GM21619 (cell line): ENCODE results near the gene CYP2J2.
"Not testable (repeated sequence)": the region's sequence is repeated elsewhere in the genome, so short reads cannot be mapped to it uniquely, and the experiment has no call there.

Source experiments
- ATAC-seq: cut with Tn5 transposase; IDR thresholded peaks from one replicate; pipeline ENCODE4 v1.9.1; 2021; ENCODE audit not compliant: unreplicated experiment

CYP2J2 gene, protein sequence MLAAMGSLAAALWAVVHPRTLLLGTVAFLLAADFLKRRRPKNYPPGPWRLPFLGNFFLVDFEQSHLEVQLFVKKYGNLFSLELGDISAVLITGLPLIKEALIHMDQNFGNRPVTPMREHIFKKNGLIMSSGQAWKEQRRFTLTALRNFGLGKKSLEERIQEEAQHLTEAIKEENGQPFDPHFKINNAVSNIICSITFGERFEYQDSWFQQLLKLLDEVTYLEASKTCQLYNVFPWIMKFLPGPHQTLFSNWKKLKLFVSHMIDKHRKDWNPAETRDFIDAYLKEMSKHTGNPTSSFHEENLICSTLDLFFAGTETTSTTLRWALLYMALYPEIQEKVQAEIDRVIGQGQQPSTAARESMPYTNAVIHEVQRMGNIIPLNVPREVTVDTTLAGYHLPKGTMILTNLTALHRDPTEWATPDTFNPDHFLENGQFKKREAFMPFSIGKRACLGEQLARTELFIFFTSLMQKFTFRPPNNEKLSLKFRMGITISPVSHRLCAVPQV

DNA sequence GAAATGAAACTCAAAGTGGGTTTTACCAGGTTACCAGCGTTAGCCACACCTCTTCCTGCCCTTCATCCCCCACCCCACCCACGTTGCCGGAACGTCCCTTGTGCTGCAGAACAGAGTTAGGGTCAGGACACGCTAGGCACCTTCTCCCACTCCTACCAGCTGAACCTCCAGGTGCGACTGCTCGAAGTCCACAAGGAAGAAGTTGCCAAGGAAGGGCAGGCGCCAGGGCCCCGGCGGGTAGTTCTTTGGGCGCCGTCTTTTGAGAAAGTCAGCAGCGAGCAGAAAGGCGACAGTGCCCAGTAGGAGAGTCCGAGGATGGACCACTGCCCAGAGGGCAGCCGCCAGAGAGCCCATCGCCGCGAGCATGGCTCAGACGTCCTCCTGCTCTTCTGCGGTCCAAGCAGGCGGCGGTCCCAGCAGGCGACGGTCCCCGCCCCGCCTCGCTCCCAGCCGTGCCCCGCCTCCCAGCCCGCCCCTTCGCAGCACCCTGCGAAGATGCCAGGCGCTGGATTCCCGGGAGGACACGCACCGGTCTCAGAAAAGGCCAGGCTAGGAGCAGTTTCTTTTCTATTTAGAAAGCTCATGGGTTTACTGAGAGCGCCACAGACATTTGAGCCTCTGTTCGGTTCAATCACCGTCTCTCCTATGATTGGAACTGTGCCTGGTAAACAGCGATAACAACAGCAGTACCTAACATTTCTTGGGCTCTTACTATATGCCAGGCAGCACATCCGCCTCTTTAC, at the start of gene CYP2J2:
Gene CYP2J2 (minus strand): TSS at position 393 of the 743 bp plus-strand sequence. CDS start 27 bp downstream, at position 366.
- peak; percentile 79 for ATAC-seq

DNA sequence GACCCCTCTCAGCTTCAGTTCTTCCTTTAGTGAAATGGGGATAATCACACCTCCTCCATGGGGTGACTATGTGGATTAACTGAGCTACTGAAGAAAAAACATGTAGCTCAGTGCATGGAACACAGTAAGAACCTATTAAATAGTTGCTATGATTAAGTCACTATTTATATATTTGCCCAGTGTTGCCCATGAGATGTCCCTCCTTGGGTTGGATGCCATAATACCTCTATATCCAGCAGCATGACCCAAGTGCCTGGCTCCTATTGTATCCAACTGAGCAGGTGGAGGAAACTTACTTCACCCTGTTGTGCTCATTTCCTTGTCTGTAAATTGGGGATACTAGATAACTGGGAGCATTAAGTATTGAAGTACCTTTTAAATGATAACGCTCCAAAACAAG, 47.1 kb upstream of the CYP2J2 start:
- no peak for ATAC-seq

DNA sequence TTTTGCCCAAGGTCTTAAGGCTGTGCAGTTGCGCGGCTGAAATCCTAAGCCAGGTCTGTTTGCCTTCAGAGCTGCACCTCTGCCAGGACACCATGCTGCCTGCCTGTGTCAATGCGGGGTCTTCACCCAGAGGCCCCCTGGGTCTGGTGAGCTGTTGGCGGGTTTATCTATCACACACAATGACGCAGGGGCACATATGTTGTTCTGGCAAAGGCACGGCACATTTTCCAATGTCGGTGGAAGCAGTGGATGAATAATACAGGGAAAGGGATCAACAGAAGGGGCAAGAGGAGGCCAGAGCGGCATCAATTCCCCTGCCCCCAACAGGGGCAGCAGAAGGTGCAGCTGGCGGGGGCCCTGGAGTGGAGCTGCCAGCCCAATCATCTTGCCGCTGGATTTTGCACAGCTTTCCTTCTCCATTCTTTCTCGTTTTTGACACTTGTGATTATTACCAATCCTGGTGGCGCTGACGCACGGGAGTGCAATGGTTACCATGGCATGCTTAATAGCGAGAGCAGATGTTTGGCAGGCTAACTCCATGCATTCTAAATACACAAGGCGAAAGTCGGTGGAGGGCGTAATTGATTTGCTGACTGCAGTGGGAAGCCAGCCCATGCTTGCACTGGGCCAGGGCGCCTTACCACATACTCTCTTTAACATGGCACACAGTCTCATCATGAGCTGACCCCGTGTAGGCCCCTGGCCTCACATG, 45.8 kb upstream of the CYP2J2 start:
- no peak for ATAC-seq

DNA sequence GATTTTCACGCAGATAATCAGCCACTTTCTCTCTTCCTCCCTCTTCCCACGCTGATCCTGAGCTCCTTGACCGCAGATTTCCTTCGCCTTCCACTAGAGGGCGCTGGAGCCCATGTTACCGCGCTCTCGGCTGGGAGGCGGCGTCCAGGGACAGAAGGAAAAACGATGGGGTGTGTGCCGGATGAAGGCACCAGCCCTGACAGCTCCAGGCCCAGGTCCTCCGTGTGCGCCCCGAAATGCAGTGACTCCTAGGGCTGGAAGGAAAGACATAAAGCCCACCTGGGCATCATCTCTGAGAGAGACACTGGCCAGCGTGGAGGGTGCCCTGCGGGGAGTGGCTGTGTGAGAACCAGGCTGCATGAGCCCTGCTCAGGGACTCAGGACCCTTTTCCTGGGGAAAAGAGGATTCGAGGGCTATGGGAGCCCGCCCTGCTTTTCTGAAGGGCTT, 44.9 kb upstream of the CYP2J2 start:
- peak; percentile 80 for ATAC-seq

DNA sequence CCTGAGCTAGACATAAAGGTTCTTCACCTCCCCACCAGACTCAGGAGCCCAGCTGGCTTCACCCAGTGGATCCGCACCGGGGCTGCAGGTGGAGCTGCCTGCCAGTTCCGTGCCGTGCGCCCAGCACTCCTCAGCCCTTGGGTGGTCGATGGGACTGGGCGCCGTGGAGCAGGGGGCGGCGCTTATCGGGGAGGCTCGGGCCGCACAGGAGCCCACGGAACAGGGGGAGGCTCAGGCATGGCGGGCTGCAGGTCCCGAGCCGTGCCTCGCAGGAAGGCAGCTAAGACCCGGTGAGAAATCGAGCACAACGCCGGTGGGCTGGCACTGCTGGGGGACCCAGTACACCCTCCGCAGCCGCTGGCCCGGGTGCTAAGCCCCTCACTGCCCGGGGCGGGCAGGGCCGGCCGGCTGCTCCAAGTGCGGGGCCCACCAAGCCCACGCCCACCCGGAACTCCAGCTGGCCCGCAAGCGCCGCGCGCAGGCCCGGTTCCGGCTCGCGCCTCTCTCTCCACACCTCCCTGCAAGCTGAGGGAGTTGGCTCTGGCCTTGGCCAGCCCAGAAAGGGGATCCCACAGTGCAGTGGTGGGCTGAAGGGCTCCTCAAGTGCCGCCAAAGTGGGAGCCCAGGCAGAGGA, 43.1 kb upstream of the CYP2J2 start:
- ATAC-seq, result not testable (repeated sequence)

DNA sequence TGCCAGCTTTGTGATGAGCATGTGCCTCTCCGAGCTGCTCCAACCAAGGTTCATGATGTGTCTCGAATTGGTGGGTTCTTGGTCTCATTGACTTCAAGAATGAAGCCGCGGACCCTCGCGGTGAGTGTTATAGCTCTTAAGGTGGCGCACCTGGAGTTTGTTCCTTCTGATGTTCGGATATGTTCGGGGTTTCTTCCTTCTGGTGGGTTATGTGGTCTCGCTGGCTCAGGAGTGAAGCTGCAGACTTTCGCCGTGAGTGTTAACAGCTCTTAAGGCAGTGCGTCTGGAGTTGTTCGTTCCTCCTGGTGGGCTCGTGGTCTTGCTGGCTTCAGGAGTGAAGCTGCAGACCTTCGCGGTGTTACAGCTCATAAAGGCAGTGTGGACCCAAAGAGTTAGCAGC, 42.2 kb upstream of the CYP2J2 start:
- ATAC-seq, result not testable (repeated sequence)

DNA sequence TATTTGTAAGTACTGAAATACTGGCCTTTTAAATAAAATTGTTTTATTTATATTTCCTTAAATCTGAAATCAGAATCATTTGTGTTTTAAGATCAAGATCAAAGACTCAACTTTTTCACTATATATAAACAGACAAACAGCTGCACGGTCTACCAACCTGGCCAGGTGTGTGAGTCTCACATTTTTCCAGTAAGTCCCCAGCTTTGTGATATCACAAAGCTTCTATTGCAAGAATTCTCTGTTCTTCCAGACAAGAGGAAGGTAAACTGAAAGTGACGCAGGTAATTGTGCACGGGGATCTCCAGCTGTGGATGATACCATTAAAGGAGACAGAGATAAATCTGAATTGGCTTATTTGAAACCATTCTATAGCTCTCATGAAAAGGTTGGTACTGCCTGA, 41.2 kb upstream of the CYP2J2 start:
- ATAC-seq, result no peak

DNA sequence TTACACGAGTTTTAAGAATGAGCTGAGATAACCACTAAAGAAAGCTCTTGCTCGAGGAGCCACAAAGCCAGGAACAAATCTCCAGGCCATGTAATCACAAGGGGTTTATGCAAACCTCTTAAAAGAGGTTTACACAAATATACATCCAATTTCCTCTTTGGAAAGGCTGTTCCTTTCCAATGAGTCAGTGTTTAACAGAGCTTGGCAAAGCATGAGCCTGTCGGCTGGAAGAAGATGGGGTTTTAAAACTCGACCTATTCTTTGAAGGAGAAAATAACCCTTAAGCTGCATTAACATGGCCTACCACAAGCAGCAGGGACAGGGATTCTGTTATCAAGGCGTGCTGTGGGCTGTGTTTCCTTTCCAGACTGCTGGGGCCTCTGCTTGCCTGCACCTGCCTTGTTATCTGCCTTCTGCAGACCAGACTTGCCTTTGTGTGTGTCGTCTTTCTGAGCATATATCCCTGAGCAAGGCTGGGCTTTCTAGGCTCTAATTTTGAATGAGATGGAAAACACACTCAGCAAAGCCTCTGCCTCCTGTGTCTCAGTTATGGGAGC, 40.6 kb upstream of the CYP2J2 start:
- no peak for ATAC-seq

DNA sequence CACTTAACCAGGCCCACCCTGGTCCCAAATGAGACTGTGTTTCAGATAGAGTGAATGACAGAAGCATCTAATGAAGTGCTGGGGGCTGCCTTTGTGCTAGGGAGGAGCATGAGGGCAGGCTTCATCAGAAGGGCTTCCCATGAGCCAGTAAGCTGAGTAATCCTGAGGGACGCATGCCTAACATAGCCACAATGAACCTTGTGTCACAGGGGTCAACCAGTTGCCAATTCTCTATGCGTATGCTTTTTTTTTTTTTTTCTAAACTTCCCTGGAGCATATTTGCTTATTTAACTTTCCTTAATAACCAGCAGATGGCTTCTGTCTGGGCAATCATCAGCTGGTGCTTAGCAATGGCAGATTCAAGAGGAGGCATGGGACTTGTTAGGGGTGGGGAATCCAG, 25.5 kb upstream of the CYP2J2 start:
- no peak for ATAC-seq

DNA sequence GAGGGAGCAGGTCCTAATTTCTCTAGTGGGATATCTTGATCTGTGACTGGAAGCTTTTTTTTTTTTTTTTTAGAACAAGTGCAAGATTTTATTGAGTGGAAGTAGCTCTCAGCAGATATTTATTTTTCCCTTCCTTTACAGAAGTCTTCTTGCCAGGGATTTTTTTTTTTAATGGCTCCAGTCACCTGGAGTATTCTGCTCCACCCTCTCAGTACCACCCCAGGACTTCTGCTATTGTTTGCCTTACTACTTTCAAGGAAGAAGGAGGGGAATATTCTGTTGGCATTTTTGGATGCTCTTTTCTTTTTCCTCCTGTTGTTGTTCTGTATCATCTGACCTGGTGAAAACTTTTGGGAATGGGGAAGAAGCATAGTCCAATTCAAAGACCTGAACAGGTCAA, 23.1 kb upstream of the CYP2J2 start:
- no peak for ATAC-seq

DNA sequence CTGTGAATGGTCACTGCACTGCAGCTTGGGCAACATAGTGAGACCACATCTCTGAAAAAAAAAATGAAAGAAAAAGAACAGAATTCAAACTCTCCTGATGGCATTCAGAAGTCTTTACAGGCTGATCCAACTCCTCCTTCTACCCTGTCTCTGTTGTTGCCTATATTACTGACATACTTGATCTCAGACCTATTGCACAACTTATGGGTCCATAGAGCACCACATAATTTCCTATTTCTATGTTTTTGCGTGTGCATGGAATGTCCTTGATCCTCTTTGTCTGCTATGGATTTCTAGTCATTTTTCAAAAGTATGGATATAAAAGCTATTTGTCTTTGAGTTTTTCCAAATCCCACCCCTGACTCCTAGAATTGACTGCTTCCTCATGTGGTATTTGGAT, 22.4 kb upstream of the CYP2J2 start:
- no peak for ATAC-seq

DNA sequence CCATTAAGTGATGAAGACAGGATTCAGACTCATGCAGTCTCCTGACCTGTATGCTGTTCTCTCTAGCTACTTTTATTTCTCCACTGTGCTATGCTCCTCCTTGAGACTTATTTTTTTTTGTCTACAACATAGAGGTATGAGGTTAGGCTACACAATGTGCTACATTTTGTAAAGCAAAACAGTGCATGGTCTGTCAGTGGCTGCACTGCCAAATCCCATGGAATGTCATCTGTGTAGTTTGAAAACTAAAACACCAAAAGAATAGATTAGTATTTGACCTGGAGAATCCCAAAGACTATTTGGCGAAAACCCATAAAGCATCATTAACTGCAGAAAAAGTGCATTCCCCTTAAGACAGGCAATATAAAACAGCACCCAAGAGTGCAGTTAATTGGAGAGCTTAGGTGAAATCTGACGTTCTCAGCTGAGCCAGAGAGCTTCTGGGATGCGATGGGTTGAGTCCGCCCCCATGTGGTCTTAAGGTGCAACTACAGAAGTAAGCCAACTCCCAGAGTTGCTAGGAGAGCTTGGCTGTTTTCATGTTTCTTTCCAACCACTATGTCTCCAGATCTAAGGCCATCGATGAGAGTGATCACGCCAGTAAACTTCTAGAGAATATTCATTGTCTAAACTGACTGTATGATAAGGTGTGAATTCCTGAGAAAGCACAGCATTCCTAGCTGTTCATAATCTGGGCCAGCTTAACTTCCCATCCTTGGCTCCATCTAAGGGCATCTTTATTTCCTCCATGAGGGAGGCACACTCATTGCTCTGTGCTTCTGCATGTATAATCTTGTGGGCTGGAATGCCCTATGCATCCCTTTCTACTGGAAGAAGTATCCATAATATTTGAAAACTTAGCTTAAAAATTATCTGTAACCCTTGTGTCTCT, 20.7 kb upstream of the CYP2J2 start:
- ATAC-seq, result peak; percentile 90

DNA sequence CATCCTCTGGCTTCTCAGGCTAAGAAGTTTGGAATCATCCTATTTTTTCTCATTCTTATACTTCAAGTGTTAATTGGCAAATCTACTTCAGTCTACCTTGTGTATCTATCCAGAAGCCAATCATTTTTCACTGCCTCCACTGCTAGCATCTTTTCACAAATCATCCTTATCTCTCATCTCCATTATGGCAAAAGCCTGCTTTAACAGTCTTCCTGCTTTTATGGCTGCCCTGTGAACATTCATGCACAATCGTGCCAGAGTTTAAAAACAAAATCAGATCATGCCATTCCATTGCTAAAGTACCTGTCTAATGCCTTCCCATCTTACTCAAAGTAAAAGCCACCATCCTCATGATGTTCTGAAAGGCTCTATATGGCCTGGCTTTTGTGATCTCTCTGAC, 19.2 kb upstream of the CYP2J2 start:
- no peak for ATAC-seq

DNA sequence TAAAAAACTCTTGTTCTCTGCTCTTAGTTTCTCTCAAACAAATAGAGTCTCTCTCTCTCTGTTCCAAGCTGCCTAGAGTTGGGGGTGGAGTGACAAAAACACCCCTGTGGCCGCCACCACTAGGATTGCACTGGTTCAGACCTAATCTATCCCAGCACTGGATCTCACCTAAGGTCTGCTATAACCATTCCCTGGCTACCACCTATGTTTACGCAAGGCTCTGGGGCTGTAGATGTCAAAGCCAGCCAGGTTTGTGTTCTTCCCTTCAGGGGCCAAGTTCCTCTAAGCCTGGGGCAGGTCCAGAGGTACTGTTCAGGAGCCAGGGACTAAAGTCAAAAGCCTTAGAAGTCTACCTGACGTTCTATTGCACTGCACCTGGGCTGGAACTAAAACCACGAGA, 12.8 kb upstream of the CYP2J2 start:
- ATAC-seq, result no peak

DNA sequence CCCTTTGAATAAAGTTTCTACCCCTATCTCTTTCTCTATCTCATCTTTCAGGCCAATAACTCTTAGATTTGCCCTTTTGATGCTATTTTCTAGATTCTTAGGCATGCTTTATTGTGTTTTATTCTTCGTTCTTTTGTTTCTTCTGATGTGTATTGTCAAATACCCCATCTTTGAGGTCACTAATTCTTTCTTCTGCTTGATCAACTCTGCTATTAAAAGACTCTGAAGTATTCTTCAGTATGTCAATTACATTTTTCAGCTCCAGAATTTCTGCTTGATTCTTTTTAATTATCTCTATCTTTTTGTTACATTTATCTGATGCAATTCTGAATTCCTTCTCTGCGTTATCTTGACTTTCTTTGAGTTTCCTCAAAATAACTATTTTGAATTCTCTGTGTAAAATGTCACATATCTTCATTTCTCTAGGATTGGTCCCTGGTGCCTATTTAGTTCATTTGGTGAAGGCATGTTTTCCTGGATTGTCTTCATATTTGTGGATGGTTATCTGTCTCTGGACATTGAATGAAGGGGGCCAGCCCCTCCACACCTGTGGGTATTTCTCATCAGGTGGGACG, 11.2 kb upstream of the CYP2J2 start:
- ATAC-seq, result no peak

DNA sequence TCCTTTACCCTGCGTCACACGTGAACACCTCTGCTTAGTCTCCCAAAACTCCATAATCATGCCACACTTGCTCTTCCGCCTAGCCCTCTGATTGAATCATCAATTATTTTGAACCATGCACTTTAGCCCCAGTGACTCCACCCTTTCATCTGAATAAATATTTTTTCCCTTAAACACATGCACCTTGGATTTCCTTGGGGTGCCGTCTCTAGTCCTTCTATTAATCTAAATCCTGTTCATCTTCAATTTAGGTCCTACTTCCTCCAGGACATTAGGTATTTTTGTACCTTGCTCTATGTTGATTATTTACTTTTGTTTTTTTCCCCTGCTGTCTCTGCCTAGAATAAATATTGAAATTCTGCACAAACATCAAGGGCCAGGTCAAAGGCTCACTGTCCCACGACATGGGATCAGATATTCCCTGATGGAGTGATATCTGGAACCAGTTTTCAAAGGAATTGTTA, 9.8 kb upstream of the CYP2J2 start:
- no peak for ATAC-seq

DNA sequence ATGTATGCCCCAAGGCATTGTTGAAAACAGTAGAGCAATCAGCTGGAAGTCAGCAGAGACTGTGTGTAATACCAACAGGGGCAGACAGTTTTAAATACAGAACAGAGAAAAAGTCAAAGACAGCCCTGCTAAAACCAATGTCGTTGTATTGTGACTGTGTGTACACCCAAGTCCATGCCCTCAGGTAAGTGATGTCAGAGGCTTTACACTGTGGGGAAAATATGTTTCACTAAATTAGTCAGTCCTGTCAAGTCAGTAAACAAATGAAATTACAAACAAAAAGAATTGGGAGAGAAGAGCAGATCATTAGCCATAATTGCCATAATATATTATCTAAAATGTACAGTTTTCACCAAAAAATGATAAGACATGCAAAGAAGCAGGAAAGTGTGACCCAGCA, 2.4 kb upstream of the CYP2J2 start:
- ATAC-seq, result no peak

DNA sequence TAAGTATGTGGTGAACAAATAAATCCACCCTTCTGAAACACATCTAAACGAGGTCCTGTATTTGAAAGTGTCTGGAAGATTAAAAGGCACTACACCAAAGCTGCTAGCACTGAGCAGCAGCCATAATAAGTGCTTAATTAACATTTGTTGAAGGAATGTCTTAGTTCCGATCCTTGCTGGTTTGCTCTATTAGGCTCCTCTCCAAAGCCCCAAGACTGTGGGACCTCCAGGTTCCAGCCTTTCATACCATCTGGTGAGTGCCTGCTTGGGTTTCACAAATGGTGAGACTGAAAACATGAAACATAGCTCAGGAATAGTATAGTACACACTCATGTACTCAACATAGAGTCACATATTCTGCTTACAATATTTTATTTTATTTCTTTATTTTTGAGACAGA, 640 bp upstream of the CYP2J2 start:
- no peak for ATAC-seq

DNA sequence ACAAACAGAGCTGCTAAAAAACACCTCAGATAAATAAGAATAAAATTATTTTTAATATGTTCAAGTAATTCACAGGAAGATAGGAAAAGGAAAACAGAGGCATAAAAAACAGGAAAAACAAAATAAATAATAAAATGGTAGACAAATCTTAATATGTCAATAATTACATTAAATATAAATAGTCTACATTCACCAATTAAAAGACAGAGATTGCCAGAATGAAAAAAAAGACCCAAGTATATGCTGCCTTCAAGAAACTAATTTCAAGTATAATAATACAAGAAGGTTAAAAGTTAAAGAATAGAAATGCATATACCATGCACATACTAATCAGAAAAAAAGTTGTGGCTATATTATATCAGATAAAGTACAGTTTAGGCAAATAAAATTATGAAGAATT, 1.9 kb downstream of the CYP2J2 start:
- ATAC-seq, result no peak
